GM10266 (cell line): Measurements from ENCODE around the gene TRMT2A.

ENCODE experiments used
- DNase-seq: peaks from one replicate; pipeline ENCODE4 v3.0.0; 2012; ENCODE audit errors: extremely low spot score
- TF ChIP-seq, protein P1 (sequence below): IDR thresholded peaks from 2 replicates; pipeline ENCODE4 v1.5.1; 2012; ENCODE audit warnings: mild to moderate bottlenecking, low read depth; ENCODE audit not compliant: control insufficient read depth, insufficient read depth; ENCODE audit errors: missing control alignments

TRMT2A gene

GRCh38 chr22:20132686-20133246 is 15.7 kb upstream of the TRMT2A start:
- TF ChIP-seq, protein P1, sequence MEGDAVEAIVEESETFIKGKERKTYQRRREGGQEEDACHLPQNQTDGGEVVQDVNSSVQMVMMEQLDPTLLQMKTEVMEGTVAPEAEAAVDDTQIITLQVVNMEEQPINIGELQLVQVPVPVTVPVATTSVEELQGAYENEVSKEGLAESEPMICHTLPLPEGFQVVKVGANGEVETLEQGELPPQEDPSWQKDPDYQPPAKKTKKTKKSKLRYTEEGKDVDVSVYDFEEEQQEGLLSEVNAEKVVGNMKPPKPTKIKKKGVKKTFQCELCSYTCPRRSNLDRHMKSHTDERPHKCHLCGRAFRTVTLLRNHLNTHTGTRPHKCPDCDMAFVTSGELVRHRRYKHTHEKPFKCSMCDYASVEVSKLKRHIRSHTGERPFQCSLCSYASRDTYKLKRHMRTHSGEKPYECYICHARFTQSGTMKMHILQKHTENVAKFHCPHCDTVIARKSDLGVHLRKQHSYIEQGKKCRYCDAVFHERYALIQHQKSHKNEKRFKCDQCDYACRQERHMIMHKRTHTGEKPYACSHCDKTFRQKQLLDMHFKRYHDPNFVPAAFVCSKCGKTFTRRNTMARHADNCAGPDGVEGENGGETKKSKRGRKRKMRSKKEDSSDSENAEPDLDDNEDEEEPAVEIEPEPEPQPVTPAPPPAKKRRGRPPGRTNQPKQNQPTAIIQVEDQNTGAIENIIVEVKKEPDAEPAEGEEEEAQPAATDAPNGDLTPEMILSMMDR = no peak
- no peak for DNase-seq

DNA sequence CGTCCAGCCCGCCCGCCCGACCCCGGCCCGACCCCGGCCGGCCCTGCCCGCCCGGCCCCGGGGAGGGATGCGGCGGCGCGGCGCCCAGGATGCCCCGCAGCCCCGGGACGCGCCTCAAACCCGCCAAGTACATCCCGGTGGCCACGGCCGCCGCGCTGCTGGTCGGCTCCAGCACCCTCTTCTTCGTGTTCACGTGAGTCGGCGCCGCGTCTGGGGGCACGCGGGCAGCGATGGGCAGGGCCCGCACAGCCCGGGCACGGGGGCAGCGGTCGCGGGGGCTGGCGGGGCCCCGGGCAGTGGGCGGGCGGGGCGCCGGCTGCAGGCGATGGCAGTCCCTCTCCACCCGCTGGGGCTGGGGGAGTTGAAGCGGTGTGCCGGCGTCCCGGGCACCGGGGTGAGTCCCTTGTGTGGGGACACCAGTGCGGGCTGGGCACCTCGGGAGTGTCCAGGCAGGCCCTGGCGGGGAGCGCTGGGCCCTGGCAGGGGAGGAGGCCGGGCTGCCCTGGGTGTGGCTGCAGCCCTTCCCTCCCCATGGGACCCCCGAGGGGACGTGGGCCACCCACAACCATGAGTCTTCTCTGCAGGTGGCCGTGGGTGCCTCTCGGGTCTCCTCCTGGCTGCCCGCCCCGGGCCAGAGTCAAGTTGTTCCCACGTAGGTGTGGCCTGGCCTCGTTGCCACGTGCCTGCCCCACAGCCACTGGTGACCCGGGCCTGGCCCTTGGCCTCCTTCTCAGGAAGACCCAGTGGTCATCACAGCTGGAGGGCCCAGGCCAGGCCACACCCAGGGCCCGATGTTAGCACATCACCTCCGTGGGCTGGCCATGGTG is 15.0 kb upstream of the TRMT2A start:
- no peak for DNase-seq
- TF ChIP-seq, protein P1 = no peak

- peak; percentile 90 for DNase-seq
Observed at GRCh38 chr22:20131597-20131858, 14.5 kb upstream of the TRMT2A start, which contains the start of gene ZDHHC8. TSS of gene ZDHHC8 (plus strand) at chr22:20131804. CDS start at chr22:20131948, 144 bp downstream.

DNA sequence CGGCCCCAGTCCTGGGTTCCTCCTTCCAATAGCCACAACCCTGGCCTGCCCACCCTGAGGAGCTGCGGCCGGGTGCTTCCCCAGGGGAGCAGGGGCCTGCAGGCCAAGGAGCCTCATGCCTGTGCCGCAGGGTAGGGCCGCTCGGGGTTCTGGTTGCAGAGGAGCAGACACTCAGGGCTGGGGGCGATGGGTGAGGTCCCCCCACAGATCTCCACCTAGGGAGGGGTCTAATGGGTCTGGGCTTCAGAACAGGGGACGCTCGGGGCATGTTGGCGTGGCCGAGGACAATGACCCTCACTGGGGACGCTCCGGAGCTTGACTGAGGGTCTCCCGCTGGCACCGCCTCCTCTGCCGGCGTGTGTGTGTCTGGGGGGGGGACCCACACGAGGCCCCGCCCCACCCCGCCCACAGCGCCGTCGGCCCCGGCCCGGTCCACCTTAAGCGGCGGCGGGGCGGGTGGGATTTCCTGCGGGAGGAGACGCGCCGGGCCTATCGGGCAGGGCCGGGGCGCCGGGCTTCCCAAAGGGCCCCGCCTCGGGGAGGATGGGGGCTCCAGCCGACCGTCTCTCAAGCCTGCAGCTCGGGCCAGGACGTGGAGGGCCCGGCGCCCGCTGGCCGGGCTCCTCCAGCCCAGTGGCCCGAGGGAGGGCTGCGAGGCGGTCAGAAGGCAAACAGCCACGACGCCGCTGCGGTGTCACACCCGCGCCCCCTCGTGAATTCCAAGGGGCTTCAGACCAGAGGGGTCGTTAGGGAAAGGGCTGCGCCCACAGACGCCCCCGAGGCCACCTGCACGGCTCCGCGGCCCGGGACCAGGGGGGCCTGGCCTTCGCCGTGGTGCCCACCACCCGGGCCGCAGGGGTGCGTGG is 13.9 kb upstream of the TRMT2A start:
- peak; percentile 93 for DNase-seq

More at GRCh38 chr22:20131597-20131858, 14.5 kb upstream of the TRMT2A start, which contains the start of gene ZDHHC8:
- TF ChIP-seq, protein P1 = no peak

GRCh38 chr22:20130319-20130718 is 13.3 kb upstream of the TRMT2A start:
- DNase-seq = no peak
- TF ChIP-seq, protein P1 = no peak

More for the DNA sequence above, 13.9 kb upstream of the TRMT2A start:
- TF ChIP-seq, protein P1 = no peak

- TF ChIP-seq, protein P1 = no peak
- no peak for DNase-seq
Observed at GRCh38 chr22:20129747-20130014, 12.7 kb upstream of the TRMT2A start.
